ENCODE results near the gene DMXL2.
"Not testable (repeated sequence)": the region's sequence is repeated elsewhere in the genome, so short reads cannot be mapped to it uniquely, and the experiment has no call there.

The DMXL2 gene

GRCh38 chr15:51450001-51450400, 172.6 kb downstream of the DMXL2 start:
- DNase-seq (ENCODE audit: low read depth), result peak; percentile 2

GRCh38 chr15:51448622-51449399, 173.8 kb downstream of the DMXL2 start:
- no peak for TF ChIP-seq CTCF (conservative IDR thresholded peaks at IDR 0.05; ENCODE audit: low read length)
- peak; percentile 31 for DNase-seq (ENCODE audit: low read depth)
- H3K4me3 ChIP-seq (ENCODE audit: low read length), result no peak overlapping the region

More at GRCh38 chr15:51450001-51450400, 172.6 kb downstream of the DMXL2 start:
- H3K4me3 ChIP-seq (ENCODE audit: low read length), result no peak overlapping the region
- no peak for TF ChIP-seq CTCF (conservative IDR thresholded peaks at IDR 0.05; ENCODE audit: low read length)

GRCh38 chr15:51447855-51448621, 174.5 kb downstream of the DMXL2 start:
- no peak for TF ChIP-seq CTCF (conservative IDR thresholded peaks at IDR 0.05; ENCODE audit: low read length)
- DNase-seq (ENCODE audit: low read depth), result peak; percentile 2
- no peak overlapping the region for H3K4me3 ChIP-seq (ENCODE audit: low read length)

- not testable (repeated sequence) for DNase-seq (ENCODE audit: low read depth); H3K4me3 ChIP-seq (ENCODE audit: low read length)
Measured at GRCh38 chr15:51446029-51446744, 176.4 kb downstream of the DMXL2 start.

- TF ChIP-seq CTCF (conservative IDR thresholded peaks at IDR 0.05; ENCODE audit: low read length), result no peak
- H3K4me3 ChIP-seq (ENCODE audit: low read length), result no peak overlapping the region
- DNase-seq (ENCODE audit: low read depth), result no peak
Measured at GRCh38 chr15:51444807-51445206, 177.8 kb downstream of the DMXL2 start.

- no peak overlapping the region for H3K4me3 ChIP-seq (ENCODE audit: low read length)
- DNase-seq (ENCODE audit: low read depth), result no peak
- no peak for TF ChIP-seq CTCF (conservative IDR thresholded peaks at IDR 0.05; ENCODE audit: low read length)
Measured at GRCh38 chr15:51444112-51444511, 178.5 kb downstream of the DMXL2 start.

GRCh38 chr15:51443282-51443914, 179.2 kb downstream of the DMXL2 start:
- no peak for DNase-seq (ENCODE audit: low read depth)

More at GRCh38 chr15:51443282-51443914, 179.2 kb downstream of the DMXL2 start:
- no peak overlapping the region for H3K4me3 ChIP-seq (ENCODE audit: low read length)
- TF ChIP-seq CTCF (conservative IDR thresholded peaks at IDR 0.05; ENCODE audit: low read length), result no peak

All from AG10803 (cell line).